Stimulated activated CD4-positive, alpha-beta T cell treated with anti-CD3 and anti-CD28 coated beads, Interleukin-15, amount 100 ng/mL, for 24 hours (primary cell): ENCODE measurements around the gene DCLK1.

Experiments
- DNase-seq: peaks from one replicate; pipeline ENCODE4 v3.0.0-alpha.2; 2020

The DCLK1 gene

DNA sequence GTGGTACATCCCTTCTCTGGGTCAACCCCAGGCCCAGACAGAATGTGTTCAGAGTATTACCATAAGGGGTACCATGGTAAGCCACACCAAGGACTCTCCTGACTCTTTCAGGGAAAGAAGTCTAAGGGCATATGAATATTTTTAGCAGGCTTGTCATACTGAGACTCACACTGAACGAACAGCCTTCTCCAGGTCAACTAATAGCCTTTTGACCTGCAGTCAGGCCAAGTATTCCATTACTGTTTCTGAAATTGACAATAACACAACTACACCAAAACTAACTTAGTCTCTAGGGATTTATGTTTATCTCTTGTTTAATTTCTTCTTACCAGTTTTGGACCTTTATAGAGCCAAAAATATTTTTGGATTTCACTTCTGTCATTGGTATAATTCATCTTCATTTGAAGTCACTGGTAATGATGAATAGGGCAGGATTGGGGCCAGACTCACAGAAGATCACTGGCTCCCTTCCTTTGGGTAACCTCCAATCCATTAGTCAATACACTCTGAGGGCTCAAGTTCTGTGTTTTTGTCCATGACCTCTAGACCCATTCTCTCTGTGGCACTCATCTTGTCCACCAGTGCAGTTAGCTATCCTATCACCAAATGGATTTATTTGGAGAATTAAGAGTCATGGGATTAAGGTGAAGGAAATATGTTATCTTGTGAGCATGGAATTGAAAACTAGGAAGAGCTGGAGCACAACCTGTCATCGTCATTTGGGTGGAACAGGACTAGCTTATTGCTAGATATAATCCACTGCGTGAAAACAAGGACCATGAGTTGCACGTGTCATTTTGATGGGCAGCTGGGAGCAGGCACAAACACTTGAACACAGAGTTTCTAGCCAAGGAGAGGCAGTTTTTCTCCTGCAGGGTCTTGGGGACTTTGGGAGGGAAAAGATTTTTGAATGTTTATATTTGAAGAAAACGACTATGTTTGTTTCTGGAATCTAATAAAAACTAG is 313.3 kb downstream of the DCLK1 start:
- DNase-seq: no peak

- no peak for DNase-seq
These were observed 316.6 kb downstream of the DCLK1 start for GRCh38 chr13:35814605-35815011.

- DNase-seq: no peak
These were observed 318.4 kb downstream of the DCLK1 start for GRCh38 chr13:35812736-35813135.

DNA sequence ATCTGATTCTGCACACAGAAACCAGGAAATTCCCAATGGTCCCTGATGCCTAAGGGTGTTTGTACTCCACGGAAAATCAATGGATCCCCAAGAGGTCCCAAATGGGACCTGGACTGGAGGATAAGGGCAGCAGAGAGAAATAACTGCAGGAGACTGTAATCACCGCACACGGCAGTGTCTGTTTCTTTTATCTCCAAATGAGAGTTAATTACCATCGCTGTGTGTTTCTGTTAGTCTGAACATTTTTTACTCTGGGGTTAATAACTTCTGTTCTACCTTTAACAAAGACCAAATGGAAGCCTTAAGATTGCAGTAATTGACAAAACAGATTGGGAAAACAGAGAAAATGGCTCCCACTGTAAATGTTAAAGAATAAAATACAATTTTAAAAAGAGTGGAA is 320.9 kb downstream of the DCLK1 start:
- DNase-seq: no peak

GRCh38 chr13:35808846-35809245 is 322.3 kb downstream of the DCLK1 start:
- DNase-seq: no peak

DNA sequence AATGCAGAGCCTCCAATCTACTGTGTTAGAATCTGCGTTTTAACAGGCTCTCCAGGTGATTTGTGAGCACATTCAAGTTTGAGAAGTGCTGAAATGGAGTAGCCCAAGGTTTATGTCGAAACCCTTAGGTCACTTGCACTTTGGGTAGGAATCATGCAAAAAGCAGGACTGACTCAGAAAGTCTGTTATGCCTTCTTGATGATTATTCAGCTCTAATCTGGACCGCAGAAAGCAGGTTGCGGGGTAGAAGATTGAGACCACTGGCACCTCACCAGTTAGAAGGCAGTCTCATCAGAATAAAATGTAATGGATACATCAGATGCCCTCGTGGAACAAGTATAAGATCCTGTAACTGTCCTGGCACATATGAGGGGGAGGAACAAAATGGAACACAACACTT is 326.3 kb downstream of the DCLK1 start:
- DNase-seq: no peak

- DNase-seq: no peak
These were observed 333.2 kb downstream of the DCLK1 start for GRCh38 chr13:35797991-35798390.

- no peak for DNase-seq
These were observed 333.9 kb downstream of the DCLK1 start for GRCh38 chr13:35797244-35797643.

DNA sequence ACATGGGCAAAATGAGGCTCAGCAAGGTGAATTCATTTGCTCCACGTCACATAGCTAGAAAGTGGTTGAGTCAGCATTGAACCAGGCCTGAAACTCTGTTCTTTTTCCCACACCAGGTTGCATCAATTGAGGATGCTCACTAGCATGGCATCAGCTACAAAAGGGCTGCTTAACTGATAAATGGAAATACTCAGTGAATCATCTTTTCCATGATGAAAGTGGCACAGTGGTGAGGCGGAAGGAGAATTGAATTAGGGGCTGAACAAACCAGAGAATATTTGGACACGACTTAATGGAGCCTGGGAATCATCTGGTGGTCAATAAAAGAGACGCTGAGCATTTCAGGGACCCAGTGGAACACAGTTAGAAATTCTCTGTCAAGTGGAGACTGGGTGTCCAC is 334.6 kb downstream of the DCLK1 start:
- no peak for DNase-seq

GRCh38 chr13:35794734-35795389 is 336.3 kb downstream of the DCLK1 start:
- DNase-seq: no peak

- no peak for DNase-seq
These were observed 337.4 kb downstream of the DCLK1 start for GRCh38 chr13:35793823-35794222.

DNA sequence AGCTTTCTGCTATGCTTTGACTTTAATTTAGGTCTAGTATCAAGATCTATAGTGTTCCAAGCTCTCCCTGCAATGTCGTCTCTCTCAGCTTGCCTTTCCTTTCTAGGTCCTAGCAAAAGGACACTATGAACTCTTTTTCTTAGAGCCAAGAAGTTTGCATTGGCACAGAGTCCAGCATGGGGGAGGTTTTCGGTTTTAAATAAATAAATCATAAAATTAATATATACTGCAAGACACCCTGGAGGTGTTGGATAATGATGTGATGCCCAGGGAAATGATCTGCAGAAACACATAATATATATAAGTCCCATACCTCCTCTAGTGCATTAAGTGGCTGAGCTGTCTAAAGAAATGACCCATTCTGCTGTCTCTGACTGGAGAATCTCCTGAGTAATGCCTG is 338.3 kb downstream of the DCLK1 start:
- DNase-seq: no peak

- DNase-seq: no peak
These were observed 339.2 kb downstream of the DCLK1 start for GRCh38 chr13:35792021-35792420.

DNA sequence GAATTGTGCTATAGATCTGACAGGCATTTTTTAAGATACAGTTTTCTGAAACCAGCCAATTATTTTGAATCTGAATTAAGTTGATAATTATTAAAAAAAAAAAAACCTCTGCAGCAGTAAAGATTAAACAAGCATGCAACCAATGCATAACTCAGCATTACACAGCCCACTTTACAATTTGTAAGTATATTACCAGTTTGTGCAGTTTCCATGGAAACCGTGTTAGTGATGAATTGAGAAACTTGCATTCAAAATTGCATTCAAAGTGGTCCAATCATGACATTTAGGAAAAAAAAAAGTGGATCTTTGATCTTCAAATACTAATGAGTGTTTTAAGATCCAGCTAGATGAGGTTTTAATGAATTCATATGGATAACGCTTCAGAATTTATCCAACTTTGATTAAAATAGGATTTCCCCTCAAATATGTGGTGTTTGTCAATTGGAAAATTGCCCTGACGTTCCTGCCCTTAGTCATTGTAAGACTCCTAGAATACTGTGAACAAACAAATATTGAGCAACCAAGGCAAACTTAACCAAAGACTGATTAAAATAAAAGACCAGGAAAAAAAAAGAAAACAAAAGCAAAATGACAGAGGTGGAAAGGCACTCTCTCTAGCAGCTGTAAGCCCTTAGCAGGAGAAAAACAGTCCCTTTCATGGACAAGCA is 339.9 kb downstream of the DCLK1 start:
- no peak for DNase-seq

- no peak for DNase-seq
These were observed 341.6 kb downstream of the DCLK1 start for GRCh38 chr13:35789335-35790165.

- no peak for DNase-seq
These were observed 343.2 kb downstream of the DCLK1 start for GRCh38 chr13:35787937-35788336.

GRCh38 chr13:35785576-35786303 is 345.4 kb downstream of the DCLK1 start:
- no peak for DNase-seq

DNA sequence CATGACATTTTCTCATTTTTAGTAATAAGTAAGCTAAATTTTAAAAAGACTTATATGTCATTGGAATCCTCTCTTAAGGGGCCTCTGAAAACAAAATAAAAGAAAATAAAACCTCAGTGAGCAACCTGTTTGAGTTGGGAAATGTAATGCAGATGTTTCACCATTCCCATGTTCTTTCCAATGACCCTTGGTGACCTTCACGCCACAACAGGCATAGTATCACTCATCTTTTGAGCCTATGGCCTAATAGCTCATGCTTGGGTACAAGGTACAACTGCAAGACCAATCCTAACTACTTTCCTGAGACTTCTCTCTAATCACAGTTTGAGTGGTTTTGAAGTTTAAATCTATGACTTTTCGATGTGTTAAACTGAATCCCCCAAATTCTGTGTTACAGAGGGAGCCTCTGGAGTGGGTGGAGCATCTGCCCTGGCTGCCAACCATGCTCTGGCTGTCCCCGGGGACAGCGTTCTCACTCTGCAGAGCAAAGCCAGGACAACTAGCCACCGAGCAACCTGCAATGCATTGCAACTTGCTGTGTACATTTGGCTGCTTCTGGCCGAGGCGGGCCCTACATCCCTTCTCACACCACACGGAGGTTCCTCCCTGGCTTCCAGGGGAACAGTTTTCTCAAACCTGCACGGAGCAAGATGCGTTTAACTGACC is 346.8 kb downstream of the DCLK1 start:
- no peak for DNase-seq

DNA sequence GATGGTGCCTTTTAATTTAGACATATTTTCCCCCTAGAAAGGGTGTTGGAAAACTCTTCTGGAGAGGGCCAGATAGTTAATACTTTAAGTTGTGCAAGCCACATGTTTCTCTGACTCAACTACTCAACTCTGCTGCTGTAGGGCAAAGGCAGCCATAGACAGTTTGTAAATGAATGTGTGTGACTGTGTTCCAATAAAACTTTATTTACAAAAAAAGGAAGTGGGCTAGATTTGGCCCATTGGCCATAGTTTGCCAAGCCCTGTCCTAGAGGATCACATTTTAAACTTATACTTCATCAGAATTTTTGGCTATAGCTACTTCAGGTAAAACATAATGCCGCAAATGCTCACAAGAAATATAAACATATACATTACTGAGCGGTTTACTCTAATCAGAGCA is 348.4 kb downstream of the DCLK1 start:
- no peak for DNase-seq

DNA sequence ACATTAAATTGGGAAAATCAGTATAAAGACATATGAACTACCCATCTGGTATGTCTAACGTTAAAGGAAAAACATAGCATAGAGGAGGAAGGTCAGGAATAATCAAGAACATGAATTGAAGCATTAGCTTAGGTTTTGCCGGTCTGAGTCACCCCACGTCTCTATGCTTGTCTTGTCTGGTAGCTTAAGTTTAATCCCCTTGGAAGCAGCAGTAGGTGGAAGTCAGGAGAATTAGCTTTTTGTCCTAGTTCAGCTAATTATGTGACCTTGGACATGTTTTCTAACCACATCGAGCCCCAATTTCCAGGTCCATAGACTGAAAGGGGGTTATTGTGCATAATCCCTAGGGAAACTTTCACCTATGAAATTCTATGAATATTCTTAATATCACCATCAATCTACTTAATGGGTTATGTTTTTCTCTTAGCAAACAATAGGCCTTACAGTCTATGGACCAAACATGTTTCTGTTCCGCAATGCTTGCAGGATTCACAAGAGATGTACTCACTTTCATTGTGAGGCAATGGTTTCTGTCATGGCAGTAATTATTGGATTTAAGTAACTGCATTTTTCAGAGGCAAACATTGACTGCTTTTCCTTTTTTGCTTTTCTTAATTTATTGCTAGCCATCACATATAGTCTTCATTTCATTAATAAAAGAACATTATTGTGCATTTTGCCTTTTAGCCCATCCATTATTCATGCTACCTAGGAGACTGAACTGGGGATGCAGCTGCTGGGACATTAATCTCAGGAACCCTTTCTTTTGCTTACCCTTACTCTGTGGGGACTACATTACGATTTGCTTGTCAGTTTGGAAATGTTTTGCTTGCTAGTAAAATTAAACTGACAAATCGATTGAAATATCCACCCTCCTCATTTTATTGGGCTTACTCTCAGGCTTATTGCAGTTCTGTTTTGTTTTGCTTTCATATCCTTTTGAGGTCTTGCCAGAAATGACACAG is 349.9 kb downstream of the DCLK1 start:
- no peak for DNase-seq
